OCI-LY1 (cell line): Measurements from ENCODE around the gene ATG4D.

Experiments
- EZH2 ChIP-seq: fragments of 200-600 bp; sonication (generic), shearing (Covaris generic); IDR thresholded peaks from 2 replicates; pipeline ENCODE4 v1.8.0; 2017; ENCODE audit warnings: borderline replicate concordance, mixed run types, mild to moderate bottlenecking, antibody characterized with exemption, low read length, moderate library complexity, mixed read lengths
- TF ChIP-seq, protein P1 (sequence below): fragments of 200-600 bp; sonication (generic), shearing (Covaris generic); IDR thresholded peaks from 2 replicates; pipeline ENCODE4 v1.5.1; 2017; ENCODE audit warnings: mild to moderate bottlenecking, antibody characterized with exemption, low read length, moderate library complexity, mixed read lengths

- TF ChIP-seq, protein P1, sequence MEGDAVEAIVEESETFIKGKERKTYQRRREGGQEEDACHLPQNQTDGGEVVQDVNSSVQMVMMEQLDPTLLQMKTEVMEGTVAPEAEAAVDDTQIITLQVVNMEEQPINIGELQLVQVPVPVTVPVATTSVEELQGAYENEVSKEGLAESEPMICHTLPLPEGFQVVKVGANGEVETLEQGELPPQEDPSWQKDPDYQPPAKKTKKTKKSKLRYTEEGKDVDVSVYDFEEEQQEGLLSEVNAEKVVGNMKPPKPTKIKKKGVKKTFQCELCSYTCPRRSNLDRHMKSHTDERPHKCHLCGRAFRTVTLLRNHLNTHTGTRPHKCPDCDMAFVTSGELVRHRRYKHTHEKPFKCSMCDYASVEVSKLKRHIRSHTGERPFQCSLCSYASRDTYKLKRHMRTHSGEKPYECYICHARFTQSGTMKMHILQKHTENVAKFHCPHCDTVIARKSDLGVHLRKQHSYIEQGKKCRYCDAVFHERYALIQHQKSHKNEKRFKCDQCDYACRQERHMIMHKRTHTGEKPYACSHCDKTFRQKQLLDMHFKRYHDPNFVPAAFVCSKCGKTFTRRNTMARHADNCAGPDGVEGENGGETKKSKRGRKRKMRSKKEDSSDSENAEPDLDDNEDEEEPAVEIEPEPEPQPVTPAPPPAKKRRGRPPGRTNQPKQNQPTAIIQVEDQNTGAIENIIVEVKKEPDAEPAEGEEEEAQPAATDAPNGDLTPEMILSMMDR = no peak
- TF ChIP-seq EZH2 = no peak
These were observed 9.9 kb upstream of the ATG4D start for GRCh38 chr19:10533646-10534386.
